Uterus (tissue), 4 donors: ENCODE results near the gene CLSTN3. TPM values are rescaled to one million over a fixed set of nuclear protein-coding genes. Genes with fewer than 3 reads are reported as not detected.
A peak's percentile ranks its signal among the peaks of the same experiment; 100 is the strongest.

Source experiments
- DNase-seq, 2 donors: peaks; one replicate each; pipeline ENCODE4 v3.0.0-alpha.2; 2019 to 2020
- H3K27ac ChIP-seq, 2 donors: fragments of 200-600 bp; sonication (generic); 1 replicate in 1 of 2; 2 replicates in 1 of 2; pipeline ENCODE4 v1.5.1; 2016 to 2018
- H3K27me3 ChIP-seq, 2 donors: fragments of 200-600 bp; sonication (generic); one replicate each; pipeline ENCODE4 v1.5.1; 2018 to 2019; ENCODE audit warnings: control low read depth in 1 of 2
- H3K36me3 ChIP-seq, 2 donors: fragments of 200-600 bp; sonication (generic); one replicate each; pipeline ENCODE4 v1.5.1; 2019; ENCODE audit warnings: control low read depth in 1 of 2
- H3K4me1 ChIP-seq, 2 donors: fragments of 200-600 bp; sonication (generic); one replicate each; pipeline ENCODE4 v1.5.1; 2018 to 2019; ENCODE audit warnings: control low read depth in 1 of 2
- H3K4me3 ChIP-seq, 2 donors: fragments of 200-600 bp; sonication (generic); 1 replicate in 1 of 2; 2 replicates in 1 of 2; pipeline ENCODE4 v1.5.1; 2018 to 2019; ENCODE audit warnings: mild to moderate bottlenecking in 1 of 2
- H3K9me3 ChIP-seq, 2 donors: fragments of 200-600 bp; sonication (generic); one replicate each; pipeline ENCODE4 v1.5.1; 2019; ENCODE audit warnings: control low read depth in 1 of 2
- CTCF ChIP-seq, 4 experiments: fragments of 200-600 bp in 2 of 4; fragments of 450-650 bp in 2 of 4; sonication (generic) in 2 of 4; IDR thresholded peaks; one replicate each; pipeline ENCODE4 v1.5.1; 2016 to 2019; ENCODE audit warnings: antibody characterized with exemption in 4 of 4, mild to moderate bottlenecking in 2 of 4, moderate library complexity in 1 of 4
- POLR2A ChIP-seq, 2 donors: fragments of 450-650 bp; IDR thresholded peaks; one replicate each; pipeline ENCODE4 v1.6.1; 2016; ENCODE audit warnings: antibody characterized with exemption in 2 of 2, mild to moderate bottlenecking in 1 of 2, moderate library complexity in 1 of 2
- intact Hi-C: fragments of 100-400 bp; cut with DNase I; formaldehyde crosslinking; loops from one replicate; pipeline ENCODE4 v1.15.1; 2023; ENCODE audit warnings: low total_unique reads
- total RNA-seq, 4 donors: library from RNA; depleted of rRNA in 3 of 4; stranded (reverse); fragments of >200 nt in 3 of 4; gene quantifications; one replicate each; pipeline versions ENCODE4 v1.1.0 to v1.2.4, GENCODE V29; 2014 to 2023
- donor health status: DM: yes; HTN: yes; CAD: no.

CLSTN3 gene
- total RNA-seq, 4 donors from 2014 or later, result 48.1 to 113 (median 94.7) TPM

DNA sequence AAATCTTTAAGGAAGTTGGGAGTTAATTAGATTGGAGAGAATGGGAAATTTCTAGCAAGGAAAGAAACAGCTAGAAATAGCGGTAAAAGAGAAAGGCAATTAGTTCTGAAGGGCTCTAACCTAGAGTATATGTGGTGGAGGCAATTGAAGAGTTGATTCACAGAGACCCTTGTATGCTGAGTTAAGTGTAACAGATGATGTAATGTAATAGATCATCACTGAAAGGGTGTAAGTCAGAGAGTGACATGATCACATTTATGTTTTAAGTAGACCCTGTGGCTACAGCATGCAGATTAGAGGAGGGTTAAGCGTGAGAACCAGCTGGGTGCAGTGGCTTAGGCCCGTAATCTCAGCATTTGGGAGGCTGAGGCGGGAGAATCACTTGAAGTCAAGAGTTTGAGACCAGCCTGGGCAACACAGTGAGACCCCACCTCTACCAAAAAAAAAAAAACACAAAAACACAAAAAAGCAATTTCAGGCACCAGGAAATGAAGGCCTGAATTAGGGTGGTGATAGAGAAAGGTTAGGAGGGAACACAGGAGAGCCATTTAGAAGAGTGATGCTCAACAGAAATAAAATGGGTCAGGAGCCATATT, 4.4 kb upstream of the CLSTN3 start:
- no peaks in the 10 kb centered on the region for H3K9me3 ChIP-seq
- H3K27me3 ChIP-seq, result no peaks in the 10 kb centered on the region
- no peak overlapping the region for H3K4me3 ChIP-seq
- H3K27ac ChIP-seq, result no peak overlapping the region
- TF ChIP-seq POLR2A (IDR thresholded peaks at IDR 0.05) (no peak), CTCF (IDR thresholded peaks at IDR 0.05) (no peak)
- no peaks in the 10 kb centered on the region for H3K36me3 ChIP-seq
- intact Hi-C loops, result no loop called here
- peaks cover 0 to 7% of the 10 kb centered on the region in 2 donors for H3K4me1 ChIP-seq
- no peak for DNase-seq

DNA sequence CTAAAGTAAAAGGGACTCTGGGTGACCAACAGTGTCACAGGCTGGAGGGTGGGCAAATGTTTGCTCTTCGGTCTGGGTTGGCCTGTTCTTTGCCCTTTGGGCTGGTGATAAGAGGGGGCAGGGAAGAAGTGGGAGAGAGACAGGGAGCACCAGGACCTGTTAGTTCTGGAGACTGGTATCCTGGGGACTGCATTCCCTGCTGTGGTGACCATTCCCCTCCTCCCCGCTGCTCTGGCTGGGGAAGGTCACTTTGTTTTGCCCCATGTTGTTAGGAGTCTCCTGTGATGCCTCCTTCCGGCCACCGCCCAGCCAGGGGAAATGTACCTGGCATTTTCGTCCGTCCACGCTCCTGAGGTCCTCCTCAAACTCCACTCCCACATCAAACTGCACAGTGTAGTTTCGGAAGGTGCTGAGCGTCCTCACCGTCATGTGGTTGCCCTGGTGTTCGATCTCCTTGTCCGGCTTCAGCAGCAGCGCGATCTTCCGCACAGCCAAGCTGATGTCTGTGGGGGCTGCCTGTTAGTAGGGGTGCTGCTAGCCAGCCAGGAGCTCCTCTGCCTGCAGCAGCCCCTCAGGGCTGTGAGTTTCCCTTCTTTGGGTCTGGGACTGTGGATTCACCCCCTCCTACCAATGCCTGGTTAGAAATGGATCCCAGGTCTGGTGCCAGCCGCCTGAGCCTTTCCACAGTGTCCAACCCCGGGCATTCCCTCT, 2.1 kb upstream of the CLSTN3 start:
- Histone ChIP-seq H3K4me1 (peaks cover 0 to 7% of the 10 kb centered on the region in 2 donors), H3K4me3 (no peak overlapping the region), H3K9me3 (no peaks in the 10 kb centered on the region), H3K27me3 (no peaks in the 10 kb centered on the region), H3K36me3 (no peaks in the 10 kb centered on the region), H3K27ac (peak overlapping the region; percentile 45 to 52)
- intact Hi-C loops, result no loop called here
- TF ChIP-seq CTCF (IDR thresholded peaks at IDR 0.05) (no peak), POLR2A (IDR thresholded peaks at IDR 0.05) (no peak)
- DNase-seq, result no peak

- peaks cover 0 to 7% of the 10 kb centered on the region in 2 donors for H3K4me1 ChIP-seq
- H3K36me3 ChIP-seq, result no peaks in the 10 kb centered on the region
- H3K27ac ChIP-seq, result peak within 1 kb of the TSS; percentile 85
- intact Hi-C loops, result no loop called here
- DNase-seq, result peak; percentile 43 to 54
- no peak for TF ChIP-seq CTCF (IDR thresholded peaks at IDR 0.05)
- no peak for TF ChIP-seq POLR2A (IDR thresholded peaks at IDR 0.05)
- no peaks in the 10 kb centered on the region for H3K9me3 ChIP-seq
- no peaks in the 10 kb centered on the region for H3K27me3 ChIP-seq
- peak within 1 kb of the TSS; percentile 46 to 67 for H3K4me3 ChIP-seq
Observed at GRCh38 chr12:7128681-7129286, 1.4 kb upstream of the CLSTN3 start, which contains the start of gene RBP5. Gene RBP5, minus strand, starts transcription at chr12:7128889. Its CDS starts 114 bp downstream, at chr12:7128775.

GRCh38 chr12:7129287-7129871, 792 bp upstream of the CLSTN3 start:
- intact Hi-C loops, result no loop called here
- TF ChIP-seq POLR2A (IDR thresholded peaks at IDR 0.05) (no peak), CTCF (IDR thresholded peaks at IDR 0.05) (no peak)
- Histone ChIP-seq H3K27ac (peak overlapping the region; percentile 85), H3K36me3 (no peaks in the 10 kb centered on the region), H3K27me3 (no peaks in the 10 kb centered on the region), H3K9me3 (no peaks in the 10 kb centered on the region), H3K4me1 (peaks cover 0 to 7% of the 10 kb centered on the region in 2 donors), H3K4me3 (peak overlapping the region; percentile 46 to 67)
- DNase-seq, result no peak
